MCF 10A (cell line): Measurements from ENCODE around the gene TOX4. TPM values are rescaled to one million over a fixed set of nuclear protein-coding genes. Genes with fewer than 3 reads are reported as not detected.

Experiments used
- BruUV-seq: library from RNA; stranded (reverse); fragments of 400-500 nt; replicated peaks from 2 replicates; lab custom pipeline; 2021; lab: Mats Ljungman, UMichigan
- CTCF ChIA-PET: fragments of 300-600 bp; sonication (Branson Sonifier 250); formaldehyde crosslinking; extraction: SDS; loops from one replicate; lab custom pipeline; 2021; ENCODE audit warnings: antibody characterized with exemption, inconsistent platforms; lab: Yijun Ruan, JAX
- POLR2A ChIA-PET: fragments of 300-600, 350-650 bp; sonication (Branson Sonifier 250); formaldehyde crosslinking; extraction: SDS; loops from one replicate; lab custom pipeline; 2020; ENCODE audit warnings: antibody characterized with exemption, inconsistent platforms; lab: Yijun Ruan, JAX
- DNase-seq: peaks from one replicate; pipeline ENCODE4 v3.0.0-alpha.2; 2018; ENCODE audit not compliant: unreplicated experiment
- H3K27ac Mint-ChIP-seq: one replicate; pipeline ENCODE4 v1.8.0; 2022; ENCODE audit warnings: mild to moderate bottlenecking, low read depth, mixed read lengths; ENCODE audit not compliant: unreplicated experiment
- H3K27me3 Mint-ChIP-seq: one replicate; pipeline ENCODE4 v1.8.0; 2022; ENCODE audit warnings: mixed read lengths; ENCODE audit not compliant: insufficient read depth, unreplicated experiment
- H3K36me3 Mint-ChIP-seq: one replicate; pipeline ENCODE4 v1.8.0; 2022; ENCODE audit warnings: mild to moderate bottlenecking, moderate library complexity, mixed read lengths; ENCODE audit not compliant: insufficient read depth, unreplicated experiment
- H3K4me1 Mint-ChIP-seq: one replicate; pipeline ENCODE4 v1.8.0; 2022; ENCODE audit warnings: mixed read lengths; ENCODE audit not compliant: insufficient read depth, unreplicated experiment
- H3K4me3 Mint-ChIP-seq: one replicate; pipeline ENCODE4 v1.8.0; 2022; ENCODE audit warnings: mild to moderate bottlenecking, moderate library complexity, mixed read lengths; ENCODE audit not compliant: unreplicated experiment
- H3K9me3 Mint-ChIP-seq: one replicate; pipeline ENCODE4 v1.8.0; 2022; ENCODE audit warnings: mixed read lengths; ENCODE audit not compliant: unreplicated experiment
- intact Hi-C: fragments of 100-400 bp; cut with micrococcal nuclease; formaldehyde crosslinking; loops from 2 replicates; pipeline ENCODE4 v1.14.1; 2022
- total RNA-seq: library from RNA; stranded (reverse); gene quantifications from 2 replicates; pipeline ENCODE4 v1.2.3, GENCODE V29; 2022
- TF ChIP-seq, protein P1 (sequence below): fragments of 200-600 bp; IDR thresholded peaks from one replicate; pipeline ENCODE4 v1.8.0; 2022; ENCODE audit warnings: antibody characterized with exemption, mild to moderate bottlenecking; ENCODE audit not compliant: unreplicated experiment

TOX4 gene
- total RNA-seq, 1 experiment from 2014 or later: 84.1 TPM

GRCh38 chr14:21455912-21456667, 20.9 kb upstream of the TOX4 start, which contains the start of gene CHD8:
TSS of gene CHD8 (minus strand) at chr14:21456123. CDS start at chr14:21431643, 24,480 bp downstream.
- intact Hi-C loops: loop anchor here (1.0 to 10.0 kb wide), 7 partner anchors 19 to 221 kb away; partner anchors contain the start of genes METTL3, SUPT16H and TOX4
- POLR2A ChIA-PET: interaction anchor here (0.6 to 7.0 kb wide), 25 partner anchors 9 to 1639 kb away, joined by 3 to 138 read pairs (median 4); partner anchors contain the start of genes ACIN1, C14orf119, METTL3 and RAB2B
- no peaks in the 10 kb centered on the region for H3K9me3 Mint-ChIP-seq
- peak; percentile 100 for DNase-seq
- peak within 1 kb of the TSS; percentile 98 for H3K27ac Mint-ChIP-seq
- peak within 1 kb of the TSS; percentile 92 for H3K4me3 Mint-ChIP-seq
- peaks cover 19% of the 10 kb centered on the region for H3K36me3 Mint-ChIP-seq
- H3K4me1 Mint-ChIP-seq: peaks cover 16% of the 10 kb centered on the region
- TF ChIP-seq, protein P1, sequence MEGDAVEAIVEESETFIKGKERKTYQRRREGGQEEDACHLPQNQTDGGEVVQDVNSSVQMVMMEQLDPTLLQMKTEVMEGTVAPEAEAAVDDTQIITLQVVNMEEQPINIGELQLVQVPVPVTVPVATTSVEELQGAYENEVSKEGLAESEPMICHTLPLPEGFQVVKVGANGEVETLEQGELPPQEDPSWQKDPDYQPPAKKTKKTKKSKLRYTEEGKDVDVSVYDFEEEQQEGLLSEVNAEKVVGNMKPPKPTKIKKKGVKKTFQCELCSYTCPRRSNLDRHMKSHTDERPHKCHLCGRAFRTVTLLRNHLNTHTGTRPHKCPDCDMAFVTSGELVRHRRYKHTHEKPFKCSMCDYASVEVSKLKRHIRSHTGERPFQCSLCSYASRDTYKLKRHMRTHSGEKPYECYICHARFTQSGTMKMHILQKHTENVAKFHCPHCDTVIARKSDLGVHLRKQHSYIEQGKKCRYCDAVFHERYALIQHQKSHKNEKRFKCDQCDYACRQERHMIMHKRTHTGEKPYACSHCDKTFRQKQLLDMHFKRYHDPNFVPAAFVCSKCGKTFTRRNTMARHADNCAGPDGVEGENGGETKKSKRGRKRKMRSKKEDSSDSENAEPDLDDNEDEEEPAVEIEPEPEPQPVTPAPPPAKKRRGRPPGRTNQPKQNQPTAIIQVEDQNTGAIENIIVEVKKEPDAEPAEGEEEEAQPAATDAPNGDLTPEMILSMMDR: peak; percentile 40
- CTCF ChIA-PET: interaction anchor here (0.6 to 6.4 kb wide), 24 partner anchors 10 to 1520 kb away, joined by 3 to 60 read pairs (median 4); partner anchors contain the start of genes METTL3, RAB2B and TOX4
- no TSS peak for BruUV-seq
- no peaks in the 10 kb centered on the region for H3K27me3 Mint-ChIP-seq

DNA sequence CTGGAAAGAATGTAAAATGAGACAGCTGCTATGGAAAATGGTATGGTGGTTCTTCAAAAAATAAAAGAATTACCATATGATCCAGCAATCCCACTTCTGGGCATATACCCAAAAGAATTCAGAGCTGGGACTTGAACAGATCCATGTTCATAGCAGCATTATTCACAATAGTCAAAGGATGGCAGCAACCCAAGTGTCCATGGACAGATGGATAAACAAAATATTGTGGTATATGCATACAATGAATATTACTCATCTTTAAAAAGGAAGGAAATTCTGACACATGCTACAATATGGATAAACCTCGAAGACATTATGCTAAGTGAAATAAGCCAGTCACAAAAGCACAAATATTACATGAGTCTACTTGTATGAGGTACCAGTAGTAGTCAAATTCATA, 9.4 kb upstream of the TOX4 start:
- CTCF ChIA-PET: interaction anchor here (4.2 kb wide), 1 partner anchor 11 kb away, joined by 38 read pairs; the partner anchor contains the start of gene CHD8
- POLR2A ChIA-PET: interaction anchor here (1.0 kb wide), 1 partner anchor 13 kb away, joined by 3 read pairs; no protein-coding TSS in a partner anchor
- Mint-ChIP-seq H3K4me1 (no peaks in the 10 kb centered on the region), H3K27me3 (no peaks in the 10 kb centered on the region), H3K9me3 (no peaks in the 10 kb centered on the region), H3K27ac (no peak overlapping the region), H3K4me3 (no peak overlapping the region), H3K36me3 (peaks cover 48% of the 10 kb centered on the region)
- intact Hi-C loops: no loop called here
- BruUV-seq: no TSS peak
- DNase-seq: peak; percentile 49
- TF ChIP-seq, protein P1: no peak

GRCh38 chr14:21475767-21476522, 1.1 kb upstream of the TOX4 start:
- no peaks in the 10 kb centered on the region for H3K4me1 Mint-ChIP-seq
- POLR2A ChIA-PET: interaction anchor here (0.6 to 4.6 kb wide), 12 partner anchors 9 to 209 kb away, joined by 3 to 73 read pairs (median 8); partner anchors contain the start of genes CHD8 and METTL3
- no peak for DNase-seq
- peaks cover 22% of the 10 kb centered on the region for H3K36me3 Mint-ChIP-seq
- H3K27me3 Mint-ChIP-seq: no peaks in the 10 kb centered on the region
- BruUV-seq: TSS peak; percentile 68
- no peaks in the 10 kb centered on the region for H3K9me3 Mint-ChIP-seq
- TF ChIP-seq, protein P1: no peak
- CTCF ChIA-PET: interaction anchor here (0.6 to 6.4 kb wide), 11 partner anchors 10 to 405 kb away, joined by 3 to 57 read pairs (median 4); partner anchors contain the start of gene CHD8
- intact Hi-C loops: loop anchor here (5.0 kb wide), 1 partner anchor 81 kb away; no protein-coding TSS in a partner anchor
- peak overlapping the region; percentile 98 for H3K27ac Mint-ChIP-seq
- peak overlapping the region; percentile 87 for H3K4me3 Mint-ChIP-seq
